Upper lobe of right lung (tissue), 1 donor: ENCODE measurements around the gene CCDC157. TPM values are rescaled to one million over a fixed set of nuclear protein-coding genes. Genes with fewer than 3 reads are reported as not detected.

Experiments
- ATAC-seq: fragments of 200-7000 bp; cut with Tn5 transposase; one replicate; pipeline ENCODE4 v1.9.1; 2020; ENCODE audit warnings: mild to moderate bottlenecking, moderate library complexity
- DNase-seq: peaks from one replicate; pipeline ENCODE4 v3.0.0-alpha.2; 2020
- H3K27ac ChIP-seq: fragments of 200-600 bp; one replicate; pipeline ENCODE4 v1.8.0; 2022
- H3K27me3 ChIP-seq: fragments of 200-600 bp; one replicate; pipeline ENCODE4 v1.8.0; 2022; ENCODE audit warnings: mild to moderate bottlenecking
- H3K36me3 ChIP-seq: fragments of 200-600 bp; one replicate; pipeline ENCODE4 v1.8.0; 2022
- H3K4me1 ChIP-seq: fragments of 200-600 bp; one replicate; pipeline ENCODE4 v1.8.0; 2022
- H3K4me3 ChIP-seq: fragments of 200-600 bp; one replicate; pipeline ENCODE4 v1.8.0; 2022; ENCODE audit warnings: mild to moderate bottlenecking
- H3K9me3 ChIP-seq: fragments of 200-600 bp; one replicate; pipeline ENCODE4 v1.8.0; 2022
- CTCF ChIP-seq: fragments of 200-600 bp; IDR thresholded peaks from one replicate; pipeline ENCODE4 v1.8.0; 2022; ENCODE audit warnings: antibody characterized with exemption
- intact Hi-C: fragments of 100-400 bp; cut with DNase I; formaldehyde crosslinking; loops from one replicate; pipeline ENCODE4 v1.11.0; 2022
- total RNA-seq: library from RNA; stranded (reverse); fragmentation: NEBNext Ultra II Directional; extraction: Animal tissue kit (Norgen Biotek cat#: 25700); gene quantifications from one replicate; pipeline ENCODE4 v1.2.1, GENCODE V29; 2021
- donor health status: DM: no; HTN: yes; CAD: no; lungs with severe emphysema.

Gene CCDC157
- total RNA-seq, 1 donor from 2014 or later, result 2.7 TPM

GRCh38 chr22:30327864-30328345, 28.9 kb upstream of the CCDC157 start:
- Histone ChIP-seq H3K36me3 (peaks cover 24% of the 10 kb centered on the region), H3K27me3 (no peaks in the 10 kb centered on the region), H3K9me3 (no peaks in the 10 kb centered on the region), H3K27ac (peak overlapping the region; percentile 77), H3K4me3 (no peak overlapping the region), H3K4me1 (peaks cover 36% of the 10 kb centered on the region)
- DNase-seq, result no peak
- peak; percentile 12 for TF ChIP-seq CTCF
- intact Hi-C loops, result no loop called here
- ATAC-seq, result no peak

GRCh38 chr22:30328466-30329049, 28.2 kb upstream of the CCDC157 start:
- peaks cover 30% of the 10 kb centered on the region for H3K4me1 ChIP-seq
- H3K27ac ChIP-seq, result no peak overlapping the region

GRCh38 chr22:30332551-30332950, 24.3 kb upstream of the CCDC157 start:
- no peak for TF ChIP-seq CTCF
- no peak for DNase-seq
- Histone ChIP-seq H3K4me1 (peaks cover 4% of the 10 kb centered on the region), H3K9me3 (no peaks in the 10 kb centered on the region), H3K27ac (no peak overlapping the region), H3K27me3 (no peaks in the 10 kb centered on the region), H3K36me3 (peaks cover 70% of the 10 kb centered on the region), H3K4me3 (no peak overlapping the region)
- intact Hi-C loops, result no loop called here
- no peak for ATAC-seq

More at GRCh38 chr22:30328466-30329049, 28.2 kb upstream of the CCDC157 start:
- no peak for DNase-seq
- Histone ChIP-seq H3K9me3 (no peaks in the 10 kb centered on the region), H3K27me3 (no peaks in the 10 kb centered on the region), H3K36me3 (peaks cover 30% of the 10 kb centered on the region), H3K4me3 (no peak overlapping the region)
- no peak for ATAC-seq
- intact Hi-C loops, result no loop called here
- no peak for TF ChIP-seq CTCF

GRCh38 chr22:30332994-30333706, 23.7 kb upstream of the CCDC157 start:
- Histone ChIP-seq H3K27ac (no peak overlapping the region), H3K36me3 (peaks cover 76% of the 10 kb centered on the region), H3K4me3 (no peak overlapping the region), H3K9me3 (no peaks in the 10 kb centered on the region), H3K27me3 (no peaks in the 10 kb centered on the region), H3K4me1 (no peaks in the 10 kb centered on the region)
- DNase-seq, result no peak
- ATAC-seq, result no peak
- intact Hi-C loops, result no loop called here
- TF ChIP-seq CTCF, result no peak

- ATAC-seq, result no peak
- no peaks in the 10 kb centered on the region for H3K27me3 ChIP-seq
- H3K4me1 ChIP-seq, result no peaks in the 10 kb centered on the region
- intact Hi-C loops, result no loop called here
- H3K4me3 ChIP-seq, result no peak overlapping the region
- no peaks in the 10 kb centered on the region for H3K9me3 ChIP-seq
- H3K36me3 ChIP-seq, result peaks cover 82% of the 10 kb centered on the region
- TF ChIP-seq CTCF, result no peak
- no peak for DNase-seq
- no peak overlapping the region for H3K27ac ChIP-seq
Observed at GRCh38 chr22:30333707-30334087, 23.1 kb upstream of the CCDC157 start.
